ENCODE measurements around the gene TAS2R14.
A peak's percentile ranks its signal among the peaks of the same experiment; 100 is the strongest.

Gene TAS2R14

GRCh38 chr12:10966314-10966713, 27.3 kb upstream of the TAS2R14 start:
- H3K4me3 ChIP-seq (ENCODE audit: low read depth, low read length), result no peak overlapping the region
- TF ChIP-seq, protein P1, sequence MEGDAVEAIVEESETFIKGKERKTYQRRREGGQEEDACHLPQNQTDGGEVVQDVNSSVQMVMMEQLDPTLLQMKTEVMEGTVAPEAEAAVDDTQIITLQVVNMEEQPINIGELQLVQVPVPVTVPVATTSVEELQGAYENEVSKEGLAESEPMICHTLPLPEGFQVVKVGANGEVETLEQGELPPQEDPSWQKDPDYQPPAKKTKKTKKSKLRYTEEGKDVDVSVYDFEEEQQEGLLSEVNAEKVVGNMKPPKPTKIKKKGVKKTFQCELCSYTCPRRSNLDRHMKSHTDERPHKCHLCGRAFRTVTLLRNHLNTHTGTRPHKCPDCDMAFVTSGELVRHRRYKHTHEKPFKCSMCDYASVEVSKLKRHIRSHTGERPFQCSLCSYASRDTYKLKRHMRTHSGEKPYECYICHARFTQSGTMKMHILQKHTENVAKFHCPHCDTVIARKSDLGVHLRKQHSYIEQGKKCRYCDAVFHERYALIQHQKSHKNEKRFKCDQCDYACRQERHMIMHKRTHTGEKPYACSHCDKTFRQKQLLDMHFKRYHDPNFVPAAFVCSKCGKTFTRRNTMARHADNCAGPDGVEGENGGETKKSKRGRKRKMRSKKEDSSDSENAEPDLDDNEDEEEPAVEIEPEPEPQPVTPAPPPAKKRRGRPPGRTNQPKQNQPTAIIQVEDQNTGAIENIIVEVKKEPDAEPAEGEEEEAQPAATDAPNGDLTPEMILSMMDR (IDR thresholded peaks at IDR 0.05; ENCODE audit: low read depth, low read length, missing control alignments), result no peak
- in situ Hi-C loops (cut with HindIII; ENCODE audit: low sequenced_read_pairs), result no loop called here
- no peak for DNase-seq (ENCODE audit: low read depth)

GRCh38 chr12:10965476-10965875, 26.4 kb upstream of the TAS2R14 start:
- no peak overlapping the region for H3K4me3 ChIP-seq (ENCODE audit: low read depth, low read length)
- TF ChIP-seq, protein P1 (IDR thresholded peaks at IDR 0.05; ENCODE audit: low read depth, low read length, missing control alignments), result no peak
- no peak for DNase-seq (ENCODE audit: low read depth)
- in situ Hi-C loops (cut with HindIII; ENCODE audit: low sequenced_read_pairs), result no loop called here

- in situ Hi-C loops (cut with HindIII; ENCODE audit: low sequenced_read_pairs), result no loop called here
- DNase-seq (ENCODE audit: low read depth), result no peak
- H3K4me3 ChIP-seq (ENCODE audit: low read depth, low read length), result no peak overlapping the region
- TF ChIP-seq, protein P1 (IDR thresholded peaks at IDR 0.05; ENCODE audit: low read depth, low read length, missing control alignments), result no peak
Measured at GRCh38 chr12:10960211-10960610, 21.1 kb upstream of the TAS2R14 start.

- TF ChIP-seq, protein P1 (IDR thresholded peaks at IDR 0.05; ENCODE audit: low read depth, low read length, missing control alignments), result no peak
- DNase-seq (ENCODE audit: low read depth), result no peak
- in situ Hi-C loops (cut with HindIII; ENCODE audit: low sequenced_read_pairs), result no loop called here
- no peak overlapping the region for H3K4me3 ChIP-seq (ENCODE audit: low read depth, low read length)
Measured at GRCh38 chr12:10959804-10960203, 20.7 kb upstream of the TAS2R14 start.

GRCh38 chr12:10957741-10958140, 18.7 kb upstream of the TAS2R14 start:
- in situ Hi-C loops (cut with HindIII; ENCODE audit: low sequenced_read_pairs), result no loop called here
- peak; percentile 74 for DNase-seq (ENCODE audit: low read depth)
- TF ChIP-seq, protein P1 (IDR thresholded peaks at IDR 0.05; ENCODE audit: low read depth, low read length, missing control alignments), result no peak
- H3K4me3 ChIP-seq (ENCODE audit: low read depth, low read length), result no peak overlapping the region

GRCh38 chr12:10956085-10956484, 17.0 kb upstream of the TAS2R14 start:
- in situ Hi-C loops (cut with HindIII; ENCODE audit: low sequenced_read_pairs), result no loop called here
- DNase-seq (ENCODE audit: low read depth), result no peak
- H3K4me3 ChIP-seq (ENCODE audit: low read depth, low read length), result no peak overlapping the region
- TF ChIP-seq, protein P1 (IDR thresholded peaks at IDR 0.05; ENCODE audit: low read depth, low read length, missing control alignments), result no peak

DNA sequence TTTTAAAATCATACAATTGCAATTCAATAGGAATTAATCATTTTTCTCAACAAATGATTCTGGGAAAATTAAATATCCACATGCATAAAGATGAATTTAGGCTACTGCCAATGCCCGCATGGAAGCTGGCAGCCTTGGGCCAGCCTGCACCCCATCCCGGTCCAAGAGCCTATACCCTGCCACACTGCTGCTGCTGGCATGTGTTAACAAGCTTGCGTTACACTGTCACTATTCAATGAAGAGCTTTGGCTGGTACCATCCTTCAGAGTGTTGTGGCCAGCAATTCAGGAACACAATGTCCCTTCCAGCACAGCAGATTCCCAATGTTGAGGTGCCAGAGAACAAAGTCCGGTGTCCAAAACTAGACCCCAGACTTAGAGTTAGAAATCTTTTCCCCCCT, 13.6 kb upstream of the TAS2R14 start:
- in situ Hi-C loops (cut with HindIII; ENCODE audit: low sequenced_read_pairs), result no loop called here
- H3K4me3 ChIP-seq (ENCODE audit: low read depth, low read length), result no peak overlapping the region
- DNase-seq (ENCODE audit: low read depth), result no peak
- TF ChIP-seq, protein P1 (IDR thresholded peaks at IDR 0.05; ENCODE audit: low read depth, low read length, missing control alignments), result no peak
